H7 (cell line): Measurements from ENCODE around the gene APOC3. TPM values are rescaled to one million over a fixed set of nuclear protein-coding genes. Genes with fewer than 3 reads are reported as not detected.

Experiments
- DNase-seq: peaks from one replicate; pipeline ENCODE4 v3.0.0; 2012
- H3K27me3 ChIP-seq: 2 replicates; pipeline ENCODE4 v1.6.0; 2011; ENCODE audit warnings: mild to moderate bottlenecking, low read length; ENCODE audit not compliant: control insufficient read depth, insufficient read depth
- H3K36me3 ChIP-seq: replicated peaks from 2 replicates; pipeline ENCODE4 v1.5.1; 2011; ENCODE audit warnings: low read length; ENCODE audit not compliant: control insufficient read depth, insufficient read depth
- H3K4me3 ChIP-seq: 2 replicates; pipeline ENCODE4 v1.5.1; 2011; ENCODE audit warnings: low read depth, mild to moderate bottlenecking, control low read depth, low read length, moderate library complexity; ENCODE audit not compliant: insufficient read depth
- total RNA-seq: library from RNA; depleted of rRNA; stranded (reverse); fragments of >200 nt; shearing (Covaris generic); gene quantifications from 2 replicates; pipeline ENCODE4 v1.2.3, GENCODE V29; 2014

APOC3 gene
- total RNA-seq, 1 experiment from 2014 or later, result not detected

- DNase-seq, result no peak
- peaks cover 5% of the 10 kb centered on the region for H3K36me3 ChIP-seq
- H3K4me3 ChIP-seq, result no peak overlapping the region
- no peaks in the 10 kb centered on the region; the same call in 1 of the 2 replicates for H3K27me3 ChIP-seq
Measured at GRCh38 chr11:116840746-116841296, 11.1 kb downstream of the APOC3 start.

GRCh38 chr11:116842117-116842516 lies 12.4 kb downstream of the APOC3 start:
- no peak for DNase-seq
- peaks cover 9% of the 10 kb centered on the region for H3K36me3 ChIP-seq

GRCh38 chr11:116842909-116843308 lies 13.2 kb downstream of the APOC3 start:
- H3K4me3 ChIP-seq, result no peak overlapping the region
- H3K27me3 ChIP-seq, result no peaks in the 10 kb centered on the region
- H3K36me3 ChIP-seq, result peaks cover 15% of the 10 kb centered on the region
- no peak for DNase-seq

More at GRCh38 chr11:116842117-116842516, 12.4 kb downstream of the APOC3 start:
- Histone ChIP-seq H3K4me3 (no peak overlapping the region), H3K27me3 (no peaks in the 10 kb centered on the region)

GRCh38 chr11:116843661-116844060 lies 14.0 kb downstream of the APOC3 start:
- Histone ChIP-seq H3K27me3 (no peaks in the 10 kb centered on the region), H3K4me3 (no peak overlapping the region), H3K36me3 (peaks cover 15% of the 10 kb centered on the region)
- no peak for DNase-seq

GRCh38 chr11:116844722-116845121 lies 15.0 kb downstream of the APOC3 start:
- Histone ChIP-seq H3K36me3 (peaks cover 17% of the 10 kb centered on the region), H3K4me3 (no peak overlapping the region), H3K27me3 (no peaks in the 10 kb centered on the region)
- DNase-seq, result no peak

GRCh38 chr11:116847612-116848011 lies 17.9 kb downstream of the APOC3 start:
- no peak for DNase-seq
- Histone ChIP-seq H3K36me3 (peaks cover 17% of the 10 kb centered on the region), H3K27me3 (no peaks in the 10 kb centered on the region), H3K4me3 (no peak overlapping the region)

GRCh38 chr11:116849060-116849459 lies 19.4 kb downstream of the APOC3 start:
- peaks cover 16% of the 10 kb centered on the region for H3K36me3 ChIP-seq
- H3K27me3 ChIP-seq, result no peaks in the 10 kb centered on the region

GRCh38 chr11:116849486-116849885 lies 19.8 kb downstream of the APOC3 start:
- DNase-seq, result no peak
- Histone ChIP-seq H3K36me3 (peaks cover 16% of the 10 kb centered on the region), H3K4me3 (no peak overlapping the region), H3K27me3 (no peaks in the 10 kb centered on the region)

More at GRCh38 chr11:116849060-116849459, 19.4 kb downstream of the APOC3 start:
- no peak overlapping the region for H3K4me3 ChIP-seq
- DNase-seq, result no peak

GRCh38 chr11:116851626-116852025 lies 21.9 kb downstream of the APOC3 start:
- H3K36me3 ChIP-seq, result peaks cover 12% of the 10 kb centered on the region
- H3K4me3 ChIP-seq, result no peak overlapping the region
- DNase-seq, result no peak
- no peaks in the 10 kb centered on the region for H3K27me3 ChIP-seq

- no peak overlapping the region for H3K4me3 ChIP-seq
- H3K27me3 ChIP-seq, result no peaks in the 10 kb centered on the region
- DNase-seq, result no peak
Measured at GRCh38 chr11:116852261-116853031, 22.7 kb downstream of the APOC3 start.

GRCh38 chr11:116853461-116854073 lies 23.9 kb downstream of the APOC3 start:
- Histone ChIP-seq H3K4me3 (no peak overlapping the region), H3K36me3 (peaks cover 10% of the 10 kb centered on the region), H3K27me3 (no peaks in the 10 kb centered on the region)
- no peak for DNase-seq

More at GRCh38 chr11:116852261-116853031, 22.7 kb downstream of the APOC3 start:
- H3K36me3 ChIP-seq, result peaks cover 8% of the 10 kb centered on the region

- H3K4me3 ChIP-seq, result no peak overlapping the region
- no peaks in the 10 kb centered on the region for H3K27me3 ChIP-seq
- no peak for DNase-seq
- peaks cover 14% of the 10 kb centered on the region for H3K36me3 ChIP-seq
Measured at GRCh38 chr11:116855413-116855812, 25.7 kb downstream of the APOC3 start.

GRCh38 chr11:116856423-116856822 lies 26.7 kb downstream of the APOC3 start:
- H3K36me3 ChIP-seq, result peaks cover 16% of the 10 kb centered on the region
- no peaks in the 10 kb centered on the region for H3K27me3 ChIP-seq
- no peak for DNase-seq
- no peak overlapping the region for H3K4me3 ChIP-seq

- DNase-seq, result no peak
- Histone ChIP-seq H3K27me3 (no peaks in the 10 kb centered on the region), H3K36me3 (peaks cover 21% of the 10 kb centered on the region), H3K4me3 (no peak overlapping the region)
Measured at GRCh38 chr11:116857316-116857715, 27.6 kb downstream of the APOC3 start.

GRCh38 chr11:116857936-116858335 lies 28.2 kb downstream of the APOC3 start:
- H3K4me3 ChIP-seq, result no peak overlapping the region
- H3K27me3 ChIP-seq, result no peaks in the 10 kb centered on the region
- H3K36me3 ChIP-seq, result peaks cover 19% of the 10 kb centered on the region
- DNase-seq, result no peak
